Gastroesophageal sphincter (tissue), 4 donors: ENCODE measurements around the gene DHRS7. TPM values are rescaled to one million over a fixed set of nuclear protein-coding genes. Genes with fewer than 3 reads are reported as not detected.

Experiments used
- ATAC-seq: fragments of 150-250 bp; one replicate; pipeline ENCODE4 v1.9.1; 2016; ENCODE audit warnings: mild to moderate bottlenecking, moderate library complexity
- H3K27ac ChIP-seq, 4 donors: fragments of 200-600 bp; sonication (generic) in 3 of 4; 1 replicate in 3 of 4; 2 replicates in 1 of 4; pipeline ENCODE4 v1.5.1; 2016 to 2019
- H3K27me3 ChIP-seq: fragments of 200-600 bp; sonication (generic); one replicate; pipeline ENCODE4 v1.5.1; 2019
- H3K36me3 ChIP-seq, 2 donors: fragments of 200-600 bp; sonication (generic); one replicate each; pipeline ENCODE4 v1.5.1; 2019; ENCODE audit warnings: control low read depth in 1 of 2
- H3K4me1 ChIP-seq, 3 donors: fragments of 200-600 bp; sonication (generic); 1 replicate in 2 of 3; 2 replicates in 1 of 3; pipeline ENCODE4 v1.5.1; 2016 to 2019; ENCODE audit warnings: control low read depth in 2 of 3
- H3K4me3 ChIP-seq, 2 donors: fragments of 200-600 bp; sonication (generic); one replicate each; pipeline ENCODE4 v1.5.1; 2019; ENCODE audit warnings: mild to moderate bottlenecking in 1 of 2, moderate library complexity in 1 of 2
- H3K9me3 ChIP-seq, 3 donors: fragments of 200-600 bp; sonication (generic); one replicate each; pipeline ENCODE4 v1.5.1; 2017 to 2019; ENCODE audit warnings: control low read depth in 2 of 3
- CTCF ChIP-seq, 4 experiments: fragments of 200-600 bp in 2 of 4; fragments of 450-650 bp in 2 of 4; sonication (generic) in 1 of 4; IDR thresholded peaks; one replicate each; pipeline ENCODE4 v1.5.1; 2017 to 2019; ENCODE audit warnings: antibody characterized with exemption in 4 of 4, mild to moderate bottlenecking in 2 of 4, moderate library complexity in 2 of 4
- EP300 ChIP-seq: sonication (generic); formaldehyde crosslinking; IDR thresholded peaks from one replicate; pipeline ENCODE4 v1.6.1; 2017; ENCODE audit warnings: antibody characterized with exemption, mild to moderate bottlenecking
- POLR2A ChIP-seq, 2 donors: fragments of 450-650 bp; IDR thresholded peaks; one replicate each; pipeline ENCODE4 v1.6.1; 2017; ENCODE audit warnings: antibody characterized with exemption in 2 of 2, mild to moderate bottlenecking in 2 of 2, moderate library complexity in 1 of 2
- POLR2AphosphoS5 ChIP-seq: sonication (generic); formaldehyde crosslinking; IDR thresholded peaks from one replicate; pipeline ENCODE4 v1.6.1; 2017; ENCODE audit warnings: antibody characterized with exemption
- WGBS, 2 donors: methylation state at CpG; one replicate each; pipeline ENCODE4 v1.1.5; 2018; ENCODE audit warnings: low coverage in 1 of 2; 5-methylcytosine and 5-hydroxymethylcytosine counted together
- total RNA-seq, 4 donors: library from RNA; depleted of rRNA; stranded (reverse); fragments of >200 nt; gene quantifications; one replicate each; pipeline ENCODE4 v1.1.0, GENCODE V29; 2016

The DHRS7 gene
- total RNA-seq, 4 donors from 2014 or later, result 55.1 to 92.4 (median 60.6) TPM

DNA sequence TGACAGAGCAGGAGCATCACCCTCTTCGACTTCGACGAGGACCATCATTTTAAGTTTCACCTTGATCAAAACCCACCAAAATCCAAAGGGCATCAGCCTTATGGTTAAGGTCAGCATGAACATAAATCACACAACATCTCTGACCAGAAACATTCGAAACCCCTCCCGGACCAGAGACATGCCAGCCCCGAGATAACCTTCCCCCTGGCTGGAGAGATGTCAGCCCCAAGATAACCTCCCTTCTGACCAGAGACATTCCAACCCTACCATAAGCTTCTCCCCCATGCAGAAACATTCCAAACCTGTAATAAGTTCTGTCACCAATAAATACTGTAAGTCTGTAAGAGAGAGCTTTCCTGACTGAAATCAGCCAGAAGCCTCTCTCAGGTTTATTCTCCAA is 67.2 kb downstream of the DHRS7 start:
- TF ChIP-seq CTCF (IDR thresholded peaks at IDR 0.05) (no peak), POLR2A (IDR thresholded peaks at IDR 0.05) (no peak), POLR2AphosphoS5 (no peak), EP300 (no peak)
- H3K36me3 ChIP-seq, result peaks cover 0 to 12% of the 10 kb centered on the region in 2 donors
- 79 to 80% methylated on average over 3 to 6 of the region's 6 CpGs for WGBS, 2 donors
- no peak overlapping the region for H3K4me3 ChIP-seq
- no peaks in the 10 kb centered on the region for H3K9me3 ChIP-seq
- peaks cover 9 to 53% (median 18%) of the 10 kb centered on the region in 3 donors for H3K4me1 ChIP-seq
- no peak overlapping the region for H3K27ac ChIP-seq
- H3K27me3 ChIP-seq, result no peaks in the 10 kb centered on the region
- ATAC-seq, result no peak

DNA sequence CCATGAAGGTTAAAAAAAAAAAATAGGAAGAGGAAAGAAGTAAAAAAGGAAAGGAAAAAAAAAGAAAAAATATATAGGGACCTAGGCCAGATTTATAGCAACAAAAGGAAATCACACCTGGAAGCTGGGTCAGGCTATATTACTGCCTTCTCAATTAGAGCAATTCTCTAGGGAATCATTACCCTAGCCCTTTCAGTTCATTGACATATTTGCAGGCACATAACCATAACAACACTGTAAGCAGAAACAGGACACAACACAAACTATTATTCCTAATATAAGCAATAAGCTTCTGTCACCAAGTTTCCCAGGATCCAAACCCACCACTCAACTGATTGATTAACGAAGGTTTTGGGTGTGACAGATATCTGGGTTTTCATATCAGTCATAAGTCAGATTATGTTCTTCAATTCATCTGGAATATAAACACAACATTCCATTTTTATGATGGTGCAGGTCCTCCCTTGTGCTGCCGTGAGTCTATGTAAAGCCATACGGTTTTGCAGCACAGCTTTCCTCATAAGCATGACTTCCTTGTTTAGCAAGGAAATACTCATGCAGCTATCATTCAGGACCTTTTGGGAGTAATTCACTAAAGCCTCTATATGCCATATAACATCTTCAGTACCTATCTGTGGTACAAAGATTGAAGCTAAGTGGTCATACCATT is 69.3 kb downstream of the DHRS7 start:
- Histone ChIP-seq H3K4me1 (peaks cover 9 to 43% (median 15%) of the 10 kb centered on the region in 3 donors), H3K9me3 (no peaks in the 10 kb centered on the region), H3K27ac (peak overlapping the region in 1 of 4 donors; percentile 98), H3K36me3 (peaks cover 0 to 12% of the 10 kb centered on the region in 2 donors), H3K27me3 (no peaks in the 10 kb centered on the region), H3K4me3 (no peak overlapping the region)
- WGBS, 2 donors, result 32 to 52% methylated on average over 3 of the region's 3 CpGs
- TF ChIP-seq POLR2AphosphoS5 (no peak), EP300 (no peak), POLR2A (IDR thresholded peaks at IDR 0.05) (no peak), CTCF (IDR thresholded peaks at IDR 0.05) (no peak)
- ATAC-seq, result no peak

DNA sequence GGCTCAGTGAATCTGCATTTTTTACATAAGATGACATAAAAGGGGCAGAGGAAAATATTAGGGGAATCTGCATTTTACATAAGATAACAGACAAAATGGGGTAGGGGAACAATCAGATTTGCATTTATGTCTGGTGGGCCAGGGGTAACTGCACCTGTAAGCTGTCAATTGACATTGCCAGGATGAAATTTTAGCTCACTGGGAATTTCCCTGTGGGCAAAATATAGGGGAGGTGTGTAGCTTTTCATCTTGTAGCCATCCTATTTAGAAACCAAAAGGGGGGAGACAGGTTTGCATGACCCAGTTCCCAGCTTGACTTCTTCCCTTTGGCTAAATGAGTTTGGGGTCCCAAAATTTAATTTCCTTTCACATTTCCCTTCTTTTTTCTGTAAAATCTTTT is 70.0 kb downstream of the DHRS7 start:
- peaks cover 0 to 12% of the 10 kb centered on the region in 2 donors for H3K36me3 ChIP-seq
- H3K27ac ChIP-seq, result peak overlapping the region in 1 of 4 donors; percentile 98
- TF ChIP-seq EP300 (no peak), CTCF (IDR thresholded peaks at IDR 0.05) (no peak)
- H3K4me3 ChIP-seq, result no peak overlapping the region
- no peak for ATAC-seq
- H3K4me1 ChIP-seq, result peaks cover 9 to 50% (median 15%) of the 10 kb centered on the region in 3 donors
- H3K27me3 ChIP-seq, result no peaks in the 10 kb centered on the region
- no peaks in the 10 kb centered on the region for H3K9me3 ChIP-seq

DNA sequence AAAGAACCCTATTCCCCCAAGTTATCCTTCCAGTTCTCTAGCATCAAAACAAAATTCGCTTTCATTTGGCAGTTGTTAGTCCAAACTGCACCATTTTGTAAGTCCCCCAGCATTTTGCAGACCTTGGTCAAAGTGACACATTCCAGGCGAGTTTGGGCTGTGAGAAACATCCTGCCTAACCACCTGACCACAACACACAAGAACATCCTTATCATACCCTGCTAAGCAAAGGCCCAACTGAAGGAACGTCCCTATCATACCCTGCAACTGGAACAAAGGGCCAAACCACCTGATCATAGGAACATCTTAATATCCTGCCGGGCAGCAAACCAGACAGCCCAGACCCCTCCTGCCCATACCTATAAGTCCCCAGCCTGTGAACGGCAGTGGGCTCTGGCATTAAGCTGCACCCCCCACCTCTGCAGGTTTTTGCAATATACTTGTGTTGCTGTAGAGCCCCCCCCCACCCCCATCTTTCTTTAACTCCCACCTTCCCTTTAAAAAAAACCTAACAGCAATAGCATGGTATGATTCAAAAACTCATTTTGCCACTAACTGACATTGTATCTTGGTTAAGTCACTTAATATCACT is 70.8 kb downstream of the DHRS7 start:
- TF ChIP-seq EP300, result no peak
- TF ChIP-seq POLR2AphosphoS5, result no peak
- no peak for TF ChIP-seq CTCF (IDR thresholded peaks at IDR 0.05)
- no peak for TF ChIP-seq POLR2A (IDR thresholded peaks at IDR 0.05)
- peaks cover 0 to 12% of the 10 kb centered on the region in 2 donors for H3K36me3 ChIP-seq
- peaks cover 9 to 50% (median 15%) of the 10 kb centered on the region in 3 donors for H3K4me1 ChIP-seq
- ATAC-seq, result no peak
- WGBS, 2 donors, result 34 to 66% methylated on average over 2 to 5 of the region's 5 CpGs
- H3K9me3 ChIP-seq, result no peaks in the 10 kb centered on the region
- H3K27me3 ChIP-seq, result no peaks in the 10 kb centered on the region
- no peak overlapping the region for H3K4me3 ChIP-seq
- peak overlapping the region in 3 of 4 donors; percentile 36 to 98 (median 53) for H3K27ac ChIP-seq

Other genes with a start within 250 kb of the DHRS7 start
- gene LRRC9, start 245.3 kb downstream of the DHRS7 start, total RNA-seq, result not detected
- 10 to 100 TPM; 30.0 to 65.7 (median 40.2) TPM for gene PCNX4, start 73.5 kb downstream of the DHRS7 start, total RNA-seq
- gene PPM1A, start 83.8 kb upstream of the DHRS7 start, total RNA-seq, result 10 to 100 TPM; 57.1 to 82.2 (median 70.0) TPM